ENCODE data around the gene DMAC1. TPM values are rescaled to one million over a fixed set of nuclear protein-coding genes. Genes with fewer than 3 reads are reported as not detected.

Gene DMAC1
- total RNA-seq, 2 donors from 2014 or later: 8.0 to 9.6 TPM

DNA sequence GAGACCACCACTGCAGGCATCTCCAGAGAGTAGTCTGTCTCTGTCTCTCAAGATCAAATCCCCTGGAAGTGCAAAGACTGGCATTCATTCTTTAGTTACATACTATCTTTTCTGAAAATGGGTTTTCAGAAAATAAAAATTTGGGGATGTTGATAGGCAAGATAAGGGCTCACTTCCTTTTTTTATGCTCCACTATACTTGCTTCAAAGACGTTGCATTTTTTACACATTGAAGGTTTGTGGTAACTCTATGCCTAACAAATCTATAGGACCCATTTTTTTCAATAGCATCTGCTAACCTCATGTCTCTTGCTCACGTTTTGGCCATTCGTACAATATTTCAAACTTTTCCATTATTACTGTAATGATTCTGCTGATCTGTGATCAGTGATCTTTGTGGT, 37.0 kb downstream of the DMAC1 start:
- intact Hi-C loops (cut with DNase I): no loop called here
- TF ChIP-seq POLR2A (IDR thresholded peaks at IDR 0.05): no peak
- TF ChIP-seq, protein P1, sequence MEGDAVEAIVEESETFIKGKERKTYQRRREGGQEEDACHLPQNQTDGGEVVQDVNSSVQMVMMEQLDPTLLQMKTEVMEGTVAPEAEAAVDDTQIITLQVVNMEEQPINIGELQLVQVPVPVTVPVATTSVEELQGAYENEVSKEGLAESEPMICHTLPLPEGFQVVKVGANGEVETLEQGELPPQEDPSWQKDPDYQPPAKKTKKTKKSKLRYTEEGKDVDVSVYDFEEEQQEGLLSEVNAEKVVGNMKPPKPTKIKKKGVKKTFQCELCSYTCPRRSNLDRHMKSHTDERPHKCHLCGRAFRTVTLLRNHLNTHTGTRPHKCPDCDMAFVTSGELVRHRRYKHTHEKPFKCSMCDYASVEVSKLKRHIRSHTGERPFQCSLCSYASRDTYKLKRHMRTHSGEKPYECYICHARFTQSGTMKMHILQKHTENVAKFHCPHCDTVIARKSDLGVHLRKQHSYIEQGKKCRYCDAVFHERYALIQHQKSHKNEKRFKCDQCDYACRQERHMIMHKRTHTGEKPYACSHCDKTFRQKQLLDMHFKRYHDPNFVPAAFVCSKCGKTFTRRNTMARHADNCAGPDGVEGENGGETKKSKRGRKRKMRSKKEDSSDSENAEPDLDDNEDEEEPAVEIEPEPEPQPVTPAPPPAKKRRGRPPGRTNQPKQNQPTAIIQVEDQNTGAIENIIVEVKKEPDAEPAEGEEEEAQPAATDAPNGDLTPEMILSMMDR (IDR thresholded peaks at IDR 0.05): no peak
- no peaks in the 10 kb centered on the region for H3K36me3 ChIP-seq (replicated peaks in 1 of 2; ENCODE audit: insufficient read depth in 1 of 2, low read depth in 2 of 2)
- ATAC-seq (no peak), DNase-seq (no peak)
- H3K27ac ChIP-seq: no peak overlapping the region
- WGBS, 2 donors: 51 to 53% methylated on average over 3 of the region's 3 CpGs
- no peak overlapping the region for H3K4me3 ChIP-seq
- H3K4me1 ChIP-seq: no peaks in the 10 kb centered on the region
- H3K9me3 ChIP-seq: peaks cover 0 to 6% (median 0%) of the 10 kb centered on the region in 3 donors
- H3K27me3 ChIP-seq: no peaks in the 10 kb centered on the region

DNA sequence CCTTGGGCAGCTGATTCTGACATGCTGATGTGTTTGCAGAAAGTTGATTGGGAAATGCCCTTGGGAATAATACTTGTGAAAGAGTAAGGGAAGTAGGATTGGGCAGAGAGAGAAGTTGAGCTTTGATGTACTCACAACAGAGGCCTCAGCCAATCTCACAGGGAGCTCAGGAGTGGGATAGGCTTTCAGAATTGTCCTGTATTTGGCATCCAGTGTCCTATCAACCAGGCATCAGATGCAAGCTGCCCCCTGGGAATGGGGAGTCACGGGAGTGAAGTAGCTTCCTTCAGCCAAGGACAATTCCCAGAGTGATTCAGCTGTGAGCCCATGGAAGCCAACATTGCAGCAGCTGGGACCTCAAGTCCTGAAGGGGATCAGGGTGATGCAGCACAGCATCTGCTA, 39.6 kb downstream of the DMAC1 start:
- peak in 1 of 4 donors; percentile 5 for DNase-seq
- Histone ChIP-seq H3K9me3 (peaks cover 0 to 6% (median 0%) of the 10 kb centered on the region in 3 donors), H3K4me1 (no peaks in the 10 kb centered on the region), H3K4me3 (no peak overlapping the region), H3K36me3 (replicated peaks in 1 of 2; ENCODE audit: insufficient read depth in 1 of 2, low read depth in 2 of 2) (no peaks in the 10 kb centered on the region), H3K27me3 (no peaks in the 10 kb centered on the region), H3K27ac (no peak overlapping the region)
- 41 to 50% methylated on average over 1 of the region's 1 CpG for WGBS, 2 donors
- ATAC-seq: no peak
- intact Hi-C loops (cut with DNase I): no loop called here
- TF ChIP-seq, protein P1 (IDR thresholded peaks at IDR 0.05): no peak
- no peak for TF ChIP-seq POLR2A (IDR thresholded peaks at IDR 0.05)

GRCh38 chr9:7756088-7756487, 43.5 kb downstream of the DMAC1 start:
- ATAC-seq: no peak

GRCh38 chr9:7752481-7752880, 47.1 kb downstream of the DMAC1 start:
- DNase-seq: no peak

More at GRCh38 chr9:7756088-7756487, 43.5 kb downstream of the DMAC1 start:
- Histone ChIP-seq H3K36me3 (replicated peaks in 1 of 2; ENCODE audit: insufficient read depth in 1 of 2, low read depth in 2 of 2) (no peaks in the 10 kb centered on the region), H3K4me3 (no peak overlapping the region), H3K4me1 (no peaks in the 10 kb centered on the region), H3K27ac (no peak overlapping the region), H3K9me3 (no peaks in the 10 kb centered on the region), H3K27me3 (no peaks in the 10 kb centered on the region)
- intact Hi-C loops (cut with DNase I): no loop called here
- no peak for DNase-seq
- TF ChIP-seq POLR2A (IDR thresholded peaks at IDR 0.05): no peak
- TF ChIP-seq, protein P1 (IDR thresholded peaks at IDR 0.05): no peak

More at GRCh38 chr9:7752481-7752880, 47.1 kb downstream of the DMAC1 start:
- TF ChIP-seq POLR2A (IDR thresholded peaks at IDR 0.05): no peak
- TF ChIP-seq, protein P1 (IDR thresholded peaks at IDR 0.05): no peak
- H3K9me3 ChIP-seq: no peaks in the 10 kb centered on the region
- H3K4me1 ChIP-seq: no peaks in the 10 kb centered on the region
- 37 to 59% methylated on average over 2 of the region's 2 CpGs for WGBS, 2 donors
- no peak for ATAC-seq
- no peaks in the 10 kb centered on the region for H3K36me3 ChIP-seq (replicated peaks in 1 of 2; ENCODE audit: insufficient read depth in 1 of 2, low read depth in 2 of 2)
- H3K27ac ChIP-seq: no peak overlapping the region
- intact Hi-C loops (cut with DNase I): no loop called here
- H3K4me3 ChIP-seq: no peak overlapping the region
- no peaks in the 10 kb centered on the region for H3K27me3 ChIP-seq

All from body of pancreas (tissue), 4 donors.